Stomach (tissue), 9 donors: ENCODE measurements around the gene ACOX2. TPM values are rescaled to one million over a fixed set of nuclear protein-coding genes. Genes with fewer than 3 reads are reported as not detected.

Experiments used
- DNase-seq, 2 donors: peaks; one replicate each; pipeline versions ENCODE4 v3.0.0 to v3.0.0-alpha.2; 2013 to 2019
- H3K27ac ChIP-seq, 5 donors: fragments of 200-600 bp in 4 of 5; sonication (generic) in 4 of 5; one replicate each; pipeline ENCODE4 v1.5.1; 2013 to 2019; ENCODE audit warnings: mild to moderate bottlenecking in 1 of 5, moderate library complexity in 1 of 5
- H3K27me3 ChIP-seq, 3 donors: fragments of 200-600 bp; sonication (generic); one replicate each; pipeline ENCODE4 v1.5.1; 2017 to 2019; ENCODE audit warnings: mixed run types in 1 of 3
- H3K36me3 ChIP-seq, 4 donors: fragments of 200-600 bp; sonication (generic); 1 replicate in 3 of 4; 2 replicates in 1 of 4; pipeline ENCODE4 v1.5.1; 2016 to 2019
- H3K4me1 ChIP-seq, 4 donors: fragments of 200-600 bp; sonication (generic); one replicate each; pipeline ENCODE4 v1.5.1; 2016 to 2019
- H3K4me3 ChIP-seq, 4 donors: fragments of 200-600 bp; sonication (generic) in 3 of 4; one replicate each; pipeline ENCODE4 v1.5.1; 2016 to 2019; ENCODE audit warnings: mild to moderate bottlenecking in 1 of 4
- H3K9me3 ChIP-seq, 4 donors: fragments of 200-600 bp; sonication (generic); one replicate each; pipeline ENCODE4 v1.5.1; 2016 to 2019
- EP300 ChIP-seq: sonication (generic); formaldehyde crosslinking; IDR thresholded peaks from one replicate; pipeline ENCODE4 v1.6.1; 2017; ENCODE audit warnings: antibody characterized with exemption
- POLR2A ChIP-seq, 4 donors: fragments of 450-650 bp; IDR thresholded peaks; one replicate each; pipeline ENCODE4 v1.6.1; 2016; ENCODE audit warnings: antibody characterized with exemption in 4 of 4, control low read depth in 2 of 4, mild to moderate bottlenecking in 1 of 4, moderate library complexity in 1 of 4
- POLR2AphosphoS5 ChIP-seq, 3 donors: sonication (generic); formaldehyde crosslinking; IDR thresholded peaks; one replicate each; pipeline ENCODE4 v1.6.1; 2016; ENCODE audit warnings: antibody characterized with exemption in 3 of 3
- WGBS, 5 donors: extraction: QIAGEN DNeasy Blood & Tissue Kit in 3 of 5; methylation state at CpG; one replicate each; pipeline versions ENCODE4 v1.1.5 to v1.1.7; 2013 to 2018; 5-methylcytosine and 5-hydroxymethylcytosine counted together
- intact Hi-C: fragments of 100-400 bp; cut with DNase I; formaldehyde crosslinking; loops from one replicate; pipeline ENCODE4 v1.15.1; 2023; ENCODE audit warnings: low total_unique reads
- polyA plus RNA-seq, 3 donors: library from polyadenylated mRNA; stranded (reverse); fragments of 200-250 nt; gene quantifications; one replicate each; pipeline ENCODE4 v1.2.3, GENCODE V29; 2013
- total RNA-seq, 5 donors: library from RNA; depleted of rRNA; stranded (reverse); fragments of >200 nt; gene quantifications; one replicate each; pipeline versions ENCODE4 v1.1.0 to v1.2.3, GENCODE V29; 2014 to 2016
- TF ChIP-seq, protein P1 (sequence below), 7 experiments: fragments of 450-650 bp in 4 of 7; fragments of 200-600 bp in 3 of 7; sonication (generic) in 3 of 7; IDR thresholded peaks; one replicate each; pipeline ENCODE4 v1.5.1; 2016 to 2019; ENCODE audit warnings: antibody characterized with exemption in 7 of 7, control low read depth in 2 of 7, mild to moderate bottlenecking in 1 of 7
- donor health status: healthy with polysubstance abuse.
- donor health status: Bipolar disorder and iron deficiency.
- donor health status: healthy.

ACOX2 gene
- total and polyA plus RNA-seq, 8 donors = 1.6 to 22.2 (median 7.5) TPM; not detected in 1

GRCh38 chr3:58581328-58582091 lies 44.5 kb upstream of the ACOX2 start:
- no peaks in the 10 kb centered on the region for H3K36me3 ChIP-seq
- WGBS, 5 donors = 46 to 64% (median 50%) methylated on average over 11 of the region's 11 CpGs
- peaks cover 0 to 17% (median 7%) of the 10 kb centered on the region in 3 donors for H3K27me3 ChIP-seq
- intact Hi-C loops = no loop called here
- no peaks in the 10 kb centered on the region for H3K9me3 ChIP-seq
- H3K4me3 ChIP-seq = no peak overlapping the region
- H3K27ac ChIP-seq = no peak overlapping the region
- TF ChIP-seq EP300 (no peak), POLR2A (IDR thresholded peaks at IDR 0.05) (no peak), POLR2AphosphoS5 (IDR thresholded peaks at IDR 0.05) (no peak)
- TF ChIP-seq, protein P1, sequence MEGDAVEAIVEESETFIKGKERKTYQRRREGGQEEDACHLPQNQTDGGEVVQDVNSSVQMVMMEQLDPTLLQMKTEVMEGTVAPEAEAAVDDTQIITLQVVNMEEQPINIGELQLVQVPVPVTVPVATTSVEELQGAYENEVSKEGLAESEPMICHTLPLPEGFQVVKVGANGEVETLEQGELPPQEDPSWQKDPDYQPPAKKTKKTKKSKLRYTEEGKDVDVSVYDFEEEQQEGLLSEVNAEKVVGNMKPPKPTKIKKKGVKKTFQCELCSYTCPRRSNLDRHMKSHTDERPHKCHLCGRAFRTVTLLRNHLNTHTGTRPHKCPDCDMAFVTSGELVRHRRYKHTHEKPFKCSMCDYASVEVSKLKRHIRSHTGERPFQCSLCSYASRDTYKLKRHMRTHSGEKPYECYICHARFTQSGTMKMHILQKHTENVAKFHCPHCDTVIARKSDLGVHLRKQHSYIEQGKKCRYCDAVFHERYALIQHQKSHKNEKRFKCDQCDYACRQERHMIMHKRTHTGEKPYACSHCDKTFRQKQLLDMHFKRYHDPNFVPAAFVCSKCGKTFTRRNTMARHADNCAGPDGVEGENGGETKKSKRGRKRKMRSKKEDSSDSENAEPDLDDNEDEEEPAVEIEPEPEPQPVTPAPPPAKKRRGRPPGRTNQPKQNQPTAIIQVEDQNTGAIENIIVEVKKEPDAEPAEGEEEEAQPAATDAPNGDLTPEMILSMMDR (IDR thresholded peaks at IDR 0.05) = no peak
- peaks cover 11 to 39% (median 16%) of the 10 kb centered on the region in 4 donors for H3K4me1 ChIP-seq
- DNase-seq = peak in 1 of 2 donors; percentile 48

- Histone ChIP-seq H3K9me3 (no peaks in the 10 kb centered on the region), H3K27ac (no peak overlapping the region), H3K4me3 (no peak overlapping the region), H3K4me1 (peaks cover 4 to 36% (median 12%) of the 10 kb centered on the region in 4 donors), H3K27me3 (peaks cover 0 to 10% (median under 1%) of the 10 kb centered on the region in 3 donors), H3K36me3 (no peaks in the 10 kb centered on the region)
- no peak for DNase-seq
- no peak for TF ChIP-seq POLR2A (IDR thresholded peaks at IDR 0.05)
- no peak for TF ChIP-seq EP300
- TF ChIP-seq, protein P1 (IDR thresholded peaks at IDR 0.05) = no peak
- no peak for TF ChIP-seq POLR2AphosphoS5 (IDR thresholded peaks at IDR 0.05)
- intact Hi-C loops = no loop called here
- 65 to 77% (median 71%) methylated on average over 4 of the region's 4 CpGs for WGBS, 5 donors
Measured at GRCh38 chr3:58580826-58581327, 43.9 kb upstream of the ACOX2 start.

DNA sequence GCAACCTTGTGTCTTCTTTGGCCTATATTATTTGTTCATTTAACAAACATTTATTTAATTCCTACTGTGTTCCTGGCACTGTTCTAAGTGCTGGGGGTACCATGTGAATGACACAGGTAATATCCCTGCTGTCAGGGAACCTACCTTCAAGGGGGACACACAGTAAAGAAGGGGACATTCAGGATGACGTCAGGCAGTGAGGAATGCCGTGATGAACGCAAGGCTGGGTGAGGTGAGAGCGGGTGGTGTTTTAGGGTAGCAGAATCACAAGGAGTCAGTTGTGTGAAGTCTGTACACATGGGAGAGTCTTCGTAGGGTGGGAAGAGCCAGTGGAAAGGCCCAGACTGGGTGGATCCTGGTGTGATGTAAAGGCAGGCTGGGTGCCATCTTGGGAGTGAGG lies 41.9 kb upstream of the ACOX2 start:
- no peak for DNase-seq
- peak overlapping the region in 1 of 5 donors; percentile 75 for H3K27ac ChIP-seq
- TF ChIP-seq POLR2A (IDR thresholded peaks at IDR 0.05) (no peak), POLR2AphosphoS5 (IDR thresholded peaks at IDR 0.05) (no peak), EP300 (no peak)
- TF ChIP-seq, protein P1 (IDR thresholded peaks at IDR 0.05) = no peak
- intact Hi-C loops = no loop called here
- no peaks in the 10 kb centered on the region for H3K36me3 ChIP-seq
- WGBS, 5 donors = 91 to 98% (median 96%) methylated on average over 5 of the region's 5 CpGs
- no peak overlapping the region for H3K4me3 ChIP-seq
- no peaks in the 10 kb centered on the region for H3K27me3 ChIP-seq
- H3K9me3 ChIP-seq = no peaks in the 10 kb centered on the region
- peaks cover 5 to 27% (median 15%) of the 10 kb centered on the region in 4 donors for H3K4me1 ChIP-seq

DNA sequence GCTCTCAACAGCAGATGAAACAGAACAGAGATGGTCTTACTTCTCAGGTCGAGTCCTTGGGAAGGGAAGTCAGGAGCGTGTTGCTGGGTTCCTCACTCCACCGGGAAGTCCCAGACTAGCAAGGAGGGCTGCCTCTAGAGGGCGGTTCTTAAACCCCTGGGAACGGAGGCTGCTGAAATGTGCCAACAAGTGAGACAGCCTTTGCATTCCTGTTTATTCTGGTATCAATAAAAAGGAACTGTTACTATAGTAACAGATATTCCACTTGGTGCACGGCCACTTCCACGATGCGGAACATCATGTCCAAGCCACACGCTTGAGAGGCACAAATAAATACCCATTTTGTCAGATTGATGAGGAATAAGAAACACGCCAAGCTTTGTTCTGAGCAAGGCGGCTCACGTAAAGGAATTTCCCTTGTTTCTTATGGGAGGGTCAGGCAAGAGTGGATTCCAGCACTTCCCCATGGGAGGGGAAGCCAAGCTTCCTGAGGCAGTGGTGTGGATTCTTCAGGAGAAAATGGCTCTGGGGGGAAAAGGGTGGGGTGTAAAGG lies 40.4 kb upstream of the ACOX2 start, which contains the start of gene FAM107A:
TSS of gene FAM107A (minus strand) at position 123 of the 553 bp plus-strand sequence. CDS start 7,531 bp downstream, outside the sequence.
- Histone ChIP-seq H3K4me1 (peaks cover 5 to 35% (median 19%) of the 10 kb centered on the region in 4 donors), H3K27ac (peak within 1 kb of the TSS; percentile 15 to 80 (median 75)), H3K27me3 (no peaks in the 10 kb centered on the region), H3K36me3 (no peaks in the 10 kb centered on the region), H3K9me3 (no peaks in the 10 kb centered on the region), H3K4me3 (peak within 1 kb of the TSS; percentile 27 to 34 (median 32))
- intact Hi-C loops = no loop called here
- DNase-seq = peak; percentile 44 to 71
- TF ChIP-seq EP300 (peak; percentile 86), POLR2A (IDR thresholded peaks at IDR 0.05) (no peak), POLR2AphosphoS5 (IDR thresholded peaks at IDR 0.05) (peak; percentile 64 to 72 (median 69))
- TF ChIP-seq, protein P1 (IDR thresholded peaks at IDR 0.05) = peak in 4 of 7 experiments; percentile 6 to 24 (median 14)
- 13 to 23% (median 20%) methylated on average over 12 of the region's 12 CpGs for WGBS, 5 donors
